ENCODE data around the gene SLC31A2.

Gene SLC31A2

GRCh38 chr9:113187929-113188595 is 37.3 kb downstream of the SLC31A2 start:
- no peak overlapping the region for H3K4me3 ChIP-seq (ENCODE audit: low read depth, low read length)
- no peak for DNase-seq (ENCODE audit: low read depth)
- TF ChIP-seq CTCF (IDR thresholded peaks at IDR 0.05; ENCODE audit: low read depth, low read length, missing control alignments): no peak

GRCh38 chr9:113192455-113192854 is 41.6 kb downstream of the SLC31A2 start:
- TF ChIP-seq CTCF (IDR thresholded peaks at IDR 0.05; ENCODE audit: low read depth, low read length, missing control alignments): no peak

GRCh38 chr9:113199683-113200329 is 49.0 kb downstream of the SLC31A2 start:
- TF ChIP-seq CTCF (IDR thresholded peaks at IDR 0.05; ENCODE audit: low read depth, low read length, missing control alignments): no peak
- DNase-seq (ENCODE audit: low read depth): no peak
- no peak overlapping the region for H3K4me3 ChIP-seq (ENCODE audit: low read depth, low read length)

More at GRCh38 chr9:113192455-113192854, 41.6 kb downstream of the SLC31A2 start:
- no peak overlapping the region for H3K4me3 ChIP-seq (ENCODE audit: low read depth, low read length)
- DNase-seq (ENCODE audit: low read depth): no peak

- H3K4me3 ChIP-seq (ENCODE audit: low read depth, low read length): no peak overlapping the region
- no peak for TF ChIP-seq CTCF (IDR thresholded peaks at IDR 0.05; ENCODE audit: low read depth, low read length, missing control alignments)
- no peak for DNase-seq (ENCODE audit: low read depth)
Observed at GRCh38 chr9:113205432-113205831, 54.6 kb downstream of the SLC31A2 start.

- no peak overlapping the region for H3K4me3 ChIP-seq (ENCODE audit: low read depth, low read length)
- no peak for TF ChIP-seq CTCF (IDR thresholded peaks at IDR 0.05; ENCODE audit: low read depth, low read length, missing control alignments)
Observed at GRCh38 chr9:113205861-113206260, 55.1 kb downstream of the SLC31A2 start.

GRCh38 chr9:113210815-113211214 is 60.0 kb downstream of the SLC31A2 start:
- TF ChIP-seq CTCF (IDR thresholded peaks at IDR 0.05; ENCODE audit: low read depth, low read length, missing control alignments): no peak
- no peak for DNase-seq (ENCODE audit: low read depth)
- H3K4me3 ChIP-seq (ENCODE audit: low read depth, low read length): no peak overlapping the region

More at GRCh38 chr9:113205861-113206260, 55.1 kb downstream of the SLC31A2 start:
- DNase-seq (ENCODE audit: low read depth): no peak

All from GM12864 (cell line).